ENCODE data around the gene TCEAL2.
"Not testable (repeated sequence)": the region's sequence is repeated elsewhere in the genome, so short reads cannot be mapped to it uniquely, and the experiment has no call there.

The TCEAL2 gene

DNA sequence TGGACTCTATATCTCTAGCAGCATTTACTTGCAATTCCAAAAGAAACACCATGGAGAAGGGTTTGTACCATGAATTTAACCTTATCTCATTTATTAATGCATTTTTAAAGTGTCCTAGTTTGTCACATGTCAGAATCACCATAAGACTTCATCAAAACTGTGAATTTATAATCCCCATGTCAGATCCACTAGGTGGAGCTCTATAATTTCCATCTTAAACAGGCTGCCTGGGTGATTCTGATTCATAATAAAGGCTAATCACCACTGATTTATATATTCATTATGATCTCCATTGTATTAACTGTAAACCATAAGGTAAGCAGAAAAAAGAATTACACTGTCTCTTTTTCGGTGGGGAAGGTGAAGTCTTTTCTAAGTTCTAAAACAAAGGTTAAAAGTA, 4.0 kb downstream of the TCEAL2 start:
- no peak for DNase-seq (ENCODE audit: low read depth, low spot score)
- ChIA-PET POLR2A (no interaction called here), CTCF (interaction anchor here (1.2 kb wide), 1 partner anchor 734 kb away, joined by 3 read pairs; no protein-coding TSS in a partner anchor)
- TF ChIP-seq, protein P1, sequence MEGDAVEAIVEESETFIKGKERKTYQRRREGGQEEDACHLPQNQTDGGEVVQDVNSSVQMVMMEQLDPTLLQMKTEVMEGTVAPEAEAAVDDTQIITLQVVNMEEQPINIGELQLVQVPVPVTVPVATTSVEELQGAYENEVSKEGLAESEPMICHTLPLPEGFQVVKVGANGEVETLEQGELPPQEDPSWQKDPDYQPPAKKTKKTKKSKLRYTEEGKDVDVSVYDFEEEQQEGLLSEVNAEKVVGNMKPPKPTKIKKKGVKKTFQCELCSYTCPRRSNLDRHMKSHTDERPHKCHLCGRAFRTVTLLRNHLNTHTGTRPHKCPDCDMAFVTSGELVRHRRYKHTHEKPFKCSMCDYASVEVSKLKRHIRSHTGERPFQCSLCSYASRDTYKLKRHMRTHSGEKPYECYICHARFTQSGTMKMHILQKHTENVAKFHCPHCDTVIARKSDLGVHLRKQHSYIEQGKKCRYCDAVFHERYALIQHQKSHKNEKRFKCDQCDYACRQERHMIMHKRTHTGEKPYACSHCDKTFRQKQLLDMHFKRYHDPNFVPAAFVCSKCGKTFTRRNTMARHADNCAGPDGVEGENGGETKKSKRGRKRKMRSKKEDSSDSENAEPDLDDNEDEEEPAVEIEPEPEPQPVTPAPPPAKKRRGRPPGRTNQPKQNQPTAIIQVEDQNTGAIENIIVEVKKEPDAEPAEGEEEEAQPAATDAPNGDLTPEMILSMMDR (IDR thresholded peaks at IDR 0.05; ENCODE audit: insufficient read depth, low read length, missing control alignments), result no peak
- H3K4me3 ChIP-seq (ENCODE audit: low read depth, low read length), result no peak overlapping the region

DNA sequence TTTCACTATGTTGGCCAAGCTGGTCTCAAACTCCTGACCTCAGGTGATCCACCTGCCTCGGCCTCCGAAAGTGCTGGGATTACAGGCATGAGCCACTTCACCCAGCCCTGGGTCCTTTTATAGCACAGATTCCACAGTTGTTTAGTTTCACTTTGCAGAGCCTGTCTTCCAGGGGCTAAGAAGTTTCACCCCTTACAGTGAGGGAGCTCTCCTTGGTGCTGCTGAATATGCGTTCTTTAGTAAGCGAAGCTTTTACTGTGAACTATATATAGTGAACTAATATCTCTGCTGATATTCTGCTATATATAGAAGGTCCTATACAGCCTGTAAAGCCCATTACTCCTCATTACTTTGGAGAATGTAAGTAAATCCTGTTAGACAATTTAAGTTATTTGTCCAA, 12.6 kb downstream of the TCEAL2 start:
- no peak overlapping the region for H3K4me3 ChIP-seq (ENCODE audit: low read depth, low read length)
- CTCF ChIA-PET, result no interaction called here
- POLR2A ChIA-PET, result no interaction called here
- TF ChIP-seq, protein P1 (IDR thresholded peaks at IDR 0.05; ENCODE audit: insufficient read depth, low read length, missing control alignments), result no peak
- DNase-seq (ENCODE audit: low read depth, low spot score), result no peak

DNA sequence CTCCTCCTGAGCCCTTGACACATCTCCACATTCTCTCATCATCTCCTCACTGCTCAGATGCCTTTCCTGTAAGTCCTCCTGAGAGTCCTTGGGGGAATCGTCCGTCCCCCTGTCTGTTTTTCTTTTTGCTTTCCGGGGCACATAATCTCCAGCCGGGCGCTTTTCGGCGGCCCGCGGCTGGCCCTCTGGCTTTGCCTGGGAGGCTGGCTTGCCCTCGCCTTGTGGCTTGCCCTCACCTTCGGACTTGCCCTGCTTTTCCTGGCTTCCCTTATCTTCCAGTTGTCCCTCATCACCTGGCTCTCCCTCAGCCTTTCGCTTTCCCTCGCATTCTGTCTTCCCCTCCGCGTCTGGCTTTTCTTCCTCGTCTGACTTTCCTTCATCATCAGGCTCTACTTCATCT, 15.4 kb downstream of the TCEAL2 start:
- CTCF ChIA-PET; DNase-seq (ENCODE audit: low read depth, low spot score); H3K4me3 ChIP-seq (ENCODE audit: low read depth, low read length); POLR2A ChIA-PET: not testable (repeated sequence)

DNA sequence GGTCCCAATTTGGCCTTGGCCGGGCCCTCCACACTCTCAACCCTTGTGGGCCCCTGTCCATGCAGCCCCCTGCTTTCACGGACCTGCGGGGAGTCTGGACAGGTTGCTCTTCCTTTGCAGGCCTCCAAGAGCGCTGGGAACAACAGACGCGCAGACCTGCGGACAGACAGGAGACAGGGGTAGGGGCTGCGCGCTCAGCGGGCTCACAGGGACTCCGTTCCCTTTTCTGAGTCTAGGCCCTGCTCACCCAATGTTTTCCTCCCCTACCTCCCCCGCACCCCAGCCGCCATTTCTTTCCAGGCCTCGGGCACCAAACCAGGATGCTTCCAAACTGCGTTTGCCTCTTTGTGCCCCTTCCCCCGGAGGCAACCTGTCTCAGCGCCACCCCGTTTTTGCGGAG, 16.2 kb downstream of the TCEAL2 start:
- CTCF ChIA-PET; H3K4me3 ChIP-seq (ENCODE audit: low read depth, low read length); DNase-seq (ENCODE audit: low read depth, low spot score); POLR2A ChIA-PET: not testable (repeated sequence)

DNA sequence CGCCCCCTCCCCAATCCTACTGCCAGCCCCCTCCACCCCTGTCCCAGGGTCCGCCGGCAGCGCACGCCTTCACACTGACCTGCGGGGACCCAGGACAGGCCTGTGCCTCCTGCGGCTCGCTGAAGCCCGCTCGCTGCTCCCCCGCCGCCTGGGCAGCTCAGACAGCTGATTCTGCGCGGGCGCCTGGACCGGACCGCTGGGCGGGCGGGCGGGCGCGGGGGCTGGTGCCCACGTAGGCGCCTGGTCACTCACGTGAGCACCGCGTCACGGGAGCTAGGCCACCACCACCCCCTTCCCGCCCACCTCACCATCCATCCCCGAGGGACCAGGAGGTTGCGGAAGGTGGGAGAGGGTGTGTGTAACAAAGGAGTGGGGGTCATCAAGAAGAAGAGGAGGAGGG, 16.8 kb downstream of the TCEAL2 start, which contains the start of gene TCEAL6:
TCEAL6 (minus strand) TSS at position 208 of the 400 bp plus-strand sequence.
- POLR2A ChIA-PET, result not testable (repeated sequence)

DNA sequence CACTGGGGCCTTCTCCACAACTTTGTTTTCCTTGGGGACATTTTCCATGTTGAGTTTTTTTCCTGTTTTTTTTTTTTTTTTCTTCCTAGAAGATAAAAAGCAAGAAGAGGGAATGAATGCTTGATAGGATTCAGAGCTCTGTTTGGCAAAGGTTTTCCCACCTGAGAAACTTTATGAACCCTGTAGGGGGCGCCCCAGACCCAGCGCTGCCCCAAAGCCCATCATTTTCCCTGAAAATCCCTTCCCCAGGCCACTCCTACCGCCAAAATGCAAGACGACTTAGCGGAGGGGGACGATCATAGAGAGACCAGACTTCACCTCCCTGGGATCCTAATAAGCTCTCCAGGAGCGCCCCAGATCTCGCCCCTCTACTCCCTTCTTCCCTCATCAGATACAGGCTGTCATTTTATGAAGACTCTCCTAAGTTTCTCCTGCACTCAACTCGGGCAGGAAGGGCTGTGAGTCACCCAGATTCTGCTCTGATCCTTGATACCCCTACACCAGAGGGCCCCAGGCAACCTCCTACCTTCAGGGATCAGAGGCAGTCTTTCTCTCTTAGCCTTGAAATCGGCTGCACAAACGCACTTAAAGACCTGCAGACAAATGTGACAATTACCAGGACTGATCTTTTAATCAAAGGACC, 28.9 kb downstream of the TCEAL2 start:
- ChIA-PET POLR2A (no interaction called here), CTCF (no interaction called here)
- no peak for DNase-seq (ENCODE audit: low read depth, low spot score)
- TF ChIP-seq, protein P1 (IDR thresholded peaks at IDR 0.05; ENCODE audit: insufficient read depth, low read length, missing control alignments), result no peak
- H3K4me3 ChIP-seq (ENCODE audit: low read depth, low read length), result no peak overlapping the region

More for the DNA sequence above, 16.8 kb downstream of the TCEAL2 start, which contains the start of gene TCEAL6:
- DNase-seq (ENCODE audit: low read depth, low spot score); CTCF ChIA-PET; H3K4me3 ChIP-seq (ENCODE audit: low read depth, low read length): not testable (repeated sequence)

DNA sequence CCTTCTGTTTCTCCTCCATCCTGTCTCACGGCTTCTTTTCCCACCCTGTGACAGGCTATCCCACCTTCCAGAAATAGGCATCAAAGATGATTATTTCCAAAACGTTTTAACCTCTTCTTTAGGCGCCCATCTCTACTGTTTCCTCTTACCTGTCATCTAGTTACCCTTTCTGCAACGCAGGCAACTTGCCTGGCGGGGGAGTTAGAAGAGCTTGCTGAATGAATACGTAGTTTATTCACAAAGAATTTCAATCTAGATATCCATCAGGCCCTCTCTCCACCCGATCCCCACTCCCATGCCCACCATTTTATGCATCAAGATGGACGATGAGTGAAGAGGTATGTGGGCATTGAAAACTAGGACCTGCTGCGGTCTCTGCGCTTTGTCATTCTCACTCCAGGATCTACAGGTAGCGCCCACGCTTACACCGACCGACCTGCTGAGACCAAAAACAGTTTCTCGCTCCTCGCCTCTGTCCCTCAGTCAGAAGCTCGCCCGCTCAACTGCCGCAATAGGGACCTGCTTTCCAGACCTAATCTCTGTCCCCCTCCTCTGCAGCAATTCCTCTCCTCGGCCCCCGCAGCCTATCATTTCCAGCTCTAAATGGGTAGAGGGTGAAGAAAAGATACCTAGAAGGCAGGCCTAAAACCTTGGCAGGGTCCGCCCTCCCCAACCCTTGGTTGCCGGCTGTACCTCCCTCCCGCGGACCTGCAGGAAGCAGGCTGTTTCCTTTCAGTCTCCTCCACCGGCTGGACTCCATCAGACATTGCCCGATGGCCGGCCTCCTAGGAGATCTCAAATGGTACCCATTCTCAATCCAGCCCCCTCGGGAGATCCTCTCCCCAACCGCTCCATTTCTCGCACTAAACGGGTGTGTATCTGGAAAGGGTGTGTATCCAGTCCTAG, 29.7 kb downstream of the TCEAL2 start:
- peak overlapping the region; percentile 44 for H3K4me3 ChIP-seq (ENCODE audit: low read depth, low read length)
- TF ChIP-seq, protein P1 (IDR thresholded peaks at IDR 0.05; ENCODE audit: insufficient read depth, low read length, missing control alignments), result no peak
- ChIA-PET POLR2A (no interaction called here), CTCF (no interaction called here)
- no peak for DNase-seq (ENCODE audit: low read depth, low spot score)

DNA sequence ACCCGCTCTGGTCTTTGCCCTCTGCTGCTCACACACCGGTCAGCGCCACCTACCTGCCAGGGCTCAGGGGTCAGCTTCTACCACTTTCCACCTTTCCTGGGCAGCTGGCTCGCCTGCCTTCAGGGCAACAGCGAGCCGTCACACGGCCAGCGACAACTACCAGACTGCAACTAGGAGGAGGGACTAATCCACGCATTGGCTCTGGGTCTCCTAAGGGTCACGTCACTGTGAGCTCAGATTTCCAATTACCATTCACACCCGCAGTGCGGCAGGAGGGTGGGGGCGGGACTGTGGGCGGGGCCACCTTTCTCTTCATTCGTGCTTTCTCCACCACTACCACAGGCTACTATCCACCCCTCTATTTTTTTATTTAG, 30.3 kb downstream of the TCEAL2 start, which contains the start of gene BEX5:
BEX5 (minus strand) TSS at position 172 of the 374 bp plus-strand sequence. CDS start 1,712 bp downstream, outside the sequence.
- no peak for DNase-seq (ENCODE audit: low read depth, low spot score)
- CTCF ChIA-PET, result no interaction called here
- H3K4me3 ChIP-seq (ENCODE audit: low read depth, low read length), result peak within 1 kb of the TSS; percentile 44
- TF ChIP-seq, protein P1 (IDR thresholded peaks at IDR 0.05; ENCODE audit: insufficient read depth, low read length, missing control alignments), result no peak
- POLR2A ChIA-PET, result no interaction called here

Data from AG04449 (cell line).